Testis (tissue), 2 donors: ENCODE data around the gene ZC3H4.

Experiments used
- CTCF ChIP-seq, 3 experiments: fragments of 450-650 bp in 2 of 3; fragments of 200-600 bp in 1 of 3; sonication (generic) in 1 of 3; IDR thresholded peaks; one replicate each; pipeline ENCODE4 v1.5.1; 2016 to 2019; ENCODE audit warnings: antibody characterized with exemption in 3 of 3, mild to moderate bottlenecking in 2 of 3, moderate library complexity in 1 of 3
- POLR2A ChIP-seq: fragments of 450-650 bp; IDR thresholded peaks from one replicate; pipeline ENCODE4 v1.6.1; 2017; ENCODE audit warnings: antibody characterized with exemption, mild to moderate bottlenecking, moderate library complexity

GRCh38 chr19:47132194-47132852 lies 18.7 kb upstream of the ZC3H4 start:
- TF ChIP-seq POLR2A = no peak
- no peak for TF ChIP-seq CTCF (IDR thresholded peaks at IDR 0.05)
